ENCODE measurements around the gene SLC30A9. TPM values are rescaled to one million over a fixed set of nuclear protein-coding genes. Genes with fewer than 3 reads are reported as not detected.

The SLC30A9 gene
- 40.6 and 44.4 TPM in 2 replicates for total RNA-seq
- polyA plus RNA-seq = 20.2 and 24.5 TPM in 2 replicates
- polyA plus RNA-seq (2011; cell fraction: cytosol; rRNA removed) = 20.5 and 21.4 TPM in 2 replicates
- polyA plus RNA-seq (2011; cell fraction: nucleus; rRNA removed) = 16.6 and 19.1 TPM in 2 replicates
- polyA plus RNA-seq (2012) = 29.4 and 36.5 TPM in 2 replicates
- 47.8 and 50.9 TPM in 2 replicates for polyA minus RNA-seq
- polyA minus RNA-seq (2011; cell fraction: cytosol; rRNA and poly(A)+ RNA removed) = 33.5 TPM
- 26.2 and 32.1 TPM in 2 replicates for polyA minus RNA-seq (2011; cell fraction: nucleus; rRNA and poly(A)+ RNA removed)
- percentile 81 among the genes with signal in this experiment for Bru-seq, nascent RNA
- BruChase-seq, experiment 1, labeled RNA remaining after a 6-hour chase = percentile 68 among the genes with signal in this experiment
- BruChase-seq, experiment 2, labeled RNA remaining after a 2-hour chase = percentile 80 among the genes with signal in this experiment
- long read RNA-seq, full-length matches to known transcripts = 61 of 114 reads
- long read RNA-seq, partial matches to known transcripts = 31 of 114 reads
- long read RNA-seq, other reads (novel, unspliced or antisense) = 22 of 114 reads

DNA sequence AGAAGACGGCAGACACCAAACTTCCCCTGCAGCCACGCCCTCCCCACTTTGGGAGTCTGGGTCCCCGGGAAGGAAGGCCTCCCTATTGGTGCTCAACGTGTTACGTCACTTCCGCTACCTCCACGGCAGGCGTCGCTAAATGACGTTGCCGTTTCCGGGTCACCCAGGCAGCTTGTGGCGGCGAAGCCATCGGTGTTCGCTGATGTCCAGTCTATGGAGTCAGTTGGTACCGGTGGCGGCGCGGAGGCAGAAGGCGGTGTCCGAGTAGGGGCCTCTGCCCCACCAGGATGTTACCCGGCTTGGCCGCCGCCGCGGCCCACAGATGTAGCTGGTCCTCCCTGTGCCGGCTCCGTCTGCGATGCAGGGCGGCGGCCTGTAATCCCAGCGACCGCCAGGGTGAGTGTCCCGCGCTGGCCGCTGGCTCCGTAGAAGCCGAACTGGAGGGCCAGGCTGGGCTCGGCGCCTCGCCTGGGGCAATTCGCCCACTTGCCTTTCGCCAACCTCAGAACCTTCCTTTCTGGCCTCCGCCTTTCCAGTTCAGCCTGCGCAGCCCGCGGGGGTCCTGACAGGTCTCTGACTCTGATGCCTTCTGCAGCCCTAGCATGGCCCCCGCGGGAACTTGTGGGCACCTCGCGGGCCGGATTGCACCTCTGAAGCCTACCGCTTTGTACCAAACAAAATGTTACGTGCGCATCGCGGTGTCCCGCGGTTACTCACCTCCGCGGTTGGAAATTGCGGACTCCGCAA lies at the start of gene SLC30A9:
TSS of gene SLC30A9 (plus strand) at position 166 of the 747 bp plus-strand sequence. CDS start at position 288, 122 bp downstream.
- Histone ChIP-seq H3K4me1 (ENCODE audit: control insufficient read depth, extremely low read depth, insufficient read depth, low read length) (peaks cover 14% of the 10 kb centered on the region), H4K20me1 (replicated peaks; ENCODE audit: control insufficient read depth, extremely low read depth, insufficient read depth, low read length) (no peaks in the 10 kb centered on the region), H3K4me2 (ENCODE audit: insufficient read depth, low read length) (peak within 1 kb of the TSS; percentile 95), H2AFZ (ENCODE audit: low read depth, low read length) (peak within 1 kb of the TSS; percentile 95), H3K79me2 (ENCODE audit: control insufficient read depth, insufficient read depth, low read length) (peaks cover 19% of the 10 kb centered on the region), H3K27me3 (ENCODE audit: control insufficient read depth in 2 of 2, insufficient read depth in 2 of 2, low read length in 2 of 2) (no peaks in the 10 kb centered on the region), H3K9ac (replicated peaks; ENCODE audit: extremely low read depth, insufficient read depth, low read length) (peak within 1 kb of the TSS; percentile 81), H3K4me3 (replicated peaks in 1 of 3; ENCODE audit: insufficient read depth in 1 of 3, low read depth in 1 of 3, low read length in 3 of 3) (peak within 1 kb of the TSS; percentile 51 to 96 (median 85)), H3K36me3 (ENCODE audit: control insufficient read depth in 2 of 2, extremely low read depth in 1 of 2, insufficient read depth in 2 of 2, low read length in 2 of 2) (no peaks in the 10 kb centered on the region), H3K9me1 (replicated peaks; ENCODE audit: control insufficient read depth, extremely low read depth, insufficient read depth, low read length) (no peaks in the 10 kb centered on the region), H3K9me3 (replicated peaks; ENCODE audit: control insufficient read depth, insufficient read depth, low read length) (no peaks in the 10 kb centered on the region), H3K27ac (ENCODE audit: insufficient read depth, low read depth, low read length) (peak within 1 kb of the TSS; percentile 60)
- TSS peak; percentile 69 for BruUV-seq (replicated peaks)
- intact Hi-C loops (cut with micrococcal nuclease) (loop anchor here (1.0 kb wide), 1 partner anchor 55 kb away; the partner anchor contains the start of gene TMEM33), dilution Hi-C loops (cut with MboI; ENCODE audit: extremely low pct_ligation_motif_present, low sequenced_read_pairs) (no loop called here)
- peak; percentile 95 for DNase-seq (ENCODE audit: low read depth, low spot score)
- FAIRE-seq = peak; percentile 92
- POLR2A ChIA-PET = no interaction called here
- TF ChIP-seq JUN (IDR thresholded peaks at IDR 0.05; ENCODE audit: borderline replicate concordance, insufficient read depth, insufficient read length, low read depth) (peak; percentile 58), POLR2A (IDR thresholded peaks at IDR 0.05; ENCODE audit: low read depth, low read length) (peak; percentile 90), POLR2AphosphoS5 (IDR thresholded peaks at IDR 0.05; ENCODE audit: insufficient read depth, low read depth, low read length) (peak; percentile 88), EZH2 (IDR thresholded peaks at IDR 0.05; ENCODE audit: borderline replicate concordance, low read depth, low read length, severe bottlenecking) (no peak), MYC (IDR thresholded peaks at IDR 0.05; ENCODE audit: low read depth, low read length) (no peak), FOS (IDR thresholded peaks at IDR 0.05; ENCODE audit: borderline replicate concordance, insufficient read depth, low read length) (peak; percentile 5), GATA2 (IDR thresholded peaks at IDR 0.05; ENCODE audit: insufficient read depth, insufficient read length, low read depth, low read length) (no peak)
- TF ChIP-seq, protein P1, sequence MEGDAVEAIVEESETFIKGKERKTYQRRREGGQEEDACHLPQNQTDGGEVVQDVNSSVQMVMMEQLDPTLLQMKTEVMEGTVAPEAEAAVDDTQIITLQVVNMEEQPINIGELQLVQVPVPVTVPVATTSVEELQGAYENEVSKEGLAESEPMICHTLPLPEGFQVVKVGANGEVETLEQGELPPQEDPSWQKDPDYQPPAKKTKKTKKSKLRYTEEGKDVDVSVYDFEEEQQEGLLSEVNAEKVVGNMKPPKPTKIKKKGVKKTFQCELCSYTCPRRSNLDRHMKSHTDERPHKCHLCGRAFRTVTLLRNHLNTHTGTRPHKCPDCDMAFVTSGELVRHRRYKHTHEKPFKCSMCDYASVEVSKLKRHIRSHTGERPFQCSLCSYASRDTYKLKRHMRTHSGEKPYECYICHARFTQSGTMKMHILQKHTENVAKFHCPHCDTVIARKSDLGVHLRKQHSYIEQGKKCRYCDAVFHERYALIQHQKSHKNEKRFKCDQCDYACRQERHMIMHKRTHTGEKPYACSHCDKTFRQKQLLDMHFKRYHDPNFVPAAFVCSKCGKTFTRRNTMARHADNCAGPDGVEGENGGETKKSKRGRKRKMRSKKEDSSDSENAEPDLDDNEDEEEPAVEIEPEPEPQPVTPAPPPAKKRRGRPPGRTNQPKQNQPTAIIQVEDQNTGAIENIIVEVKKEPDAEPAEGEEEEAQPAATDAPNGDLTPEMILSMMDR (IDR thresholded peaks at IDR 0.05; ENCODE audit: extremely low read depth in 1 of 2, insufficient read depth in 1 of 2, low read depth in 1 of 2, low read length in 2 of 2) = peak; percentile 19 to 57
- CTCF ChIA-PET = interaction anchor here (0.8 to 1.6 kb wide), 3 partner anchors 14 to 58 kb away, joined by 3 to 5 read pairs (median 3); no protein-coding TSS in a partner anchor

All from endothelial cell of umbilical vein (primary cell).